Activated CD8-positive, alpha-beta memory T cell treated with anti-CD3 and anti-CD28 coated beads, Interleukin-2, amount 10 ng/mL, durations not matched to agents 7 days and 5 days (primary cell): Measurements from ENCODE around the gene CXXC5. TPM values are rescaled to one million over a fixed set of nuclear protein-coding genes. Genes with fewer than 3 reads are reported as not detected.

Source experiments
- ATAC-seq: fragments of 150-1000 bp; cut with Tn5 transposase; one replicate; pipeline ENCODE4 v1.10.0; 2021; ENCODE audit warnings: moderate library complexity
- CTCF ChIA-PET: fragments of 350-600 bp; sonication (Branson Sonifier 250); formaldehyde crosslinking; loops from one replicate; lab custom pipeline; 2021; ENCODE audit warnings: antibody characterized with exemption; lab: Charles Lee
- DNase-seq: peaks from one replicate; pipeline ENCODE4 v3.0.0-alpha.2; 2020
- H3K27ac Mint-ChIP-seq: one replicate; pipeline ENCODE4 v1.8.0; 2021; ENCODE audit warnings: mild to moderate bottlenecking, mixed read lengths
- H3K27me3 Mint-ChIP-seq: one replicate; pipeline ENCODE4 v1.8.0; 2021; ENCODE audit warnings: mixed read lengths
- H3K36me3 Mint-ChIP-seq: one replicate; pipeline ENCODE4 v1.8.0; 2021; ENCODE audit warnings: mild to moderate bottlenecking, mixed read lengths
- H3K4me1 Mint-ChIP-seq: one replicate; pipeline ENCODE4 v1.8.0; 2021; ENCODE audit warnings: mixed read lengths
- H3K4me3 Mint-ChIP-seq: one replicate; pipeline ENCODE4 v1.8.0; 2021; ENCODE audit warnings: mild to moderate bottlenecking, moderate library complexity, mixed read lengths
- H3K9me3 Mint-ChIP-seq: one replicate; pipeline ENCODE4 v1.8.0; 2022; ENCODE audit warnings: low read depth, mixed read lengths
- total RNA-seq, 2 experiments: library from RNA; stranded (reverse); gene quantifications; one replicate each; pipeline ENCODE4 v1.2.3, GENCODE V29; 2021

CXXC5 gene
- total RNA-seq, 2 experiments from 2014 or later: 1.8 to 4.1 TPM

DNA sequence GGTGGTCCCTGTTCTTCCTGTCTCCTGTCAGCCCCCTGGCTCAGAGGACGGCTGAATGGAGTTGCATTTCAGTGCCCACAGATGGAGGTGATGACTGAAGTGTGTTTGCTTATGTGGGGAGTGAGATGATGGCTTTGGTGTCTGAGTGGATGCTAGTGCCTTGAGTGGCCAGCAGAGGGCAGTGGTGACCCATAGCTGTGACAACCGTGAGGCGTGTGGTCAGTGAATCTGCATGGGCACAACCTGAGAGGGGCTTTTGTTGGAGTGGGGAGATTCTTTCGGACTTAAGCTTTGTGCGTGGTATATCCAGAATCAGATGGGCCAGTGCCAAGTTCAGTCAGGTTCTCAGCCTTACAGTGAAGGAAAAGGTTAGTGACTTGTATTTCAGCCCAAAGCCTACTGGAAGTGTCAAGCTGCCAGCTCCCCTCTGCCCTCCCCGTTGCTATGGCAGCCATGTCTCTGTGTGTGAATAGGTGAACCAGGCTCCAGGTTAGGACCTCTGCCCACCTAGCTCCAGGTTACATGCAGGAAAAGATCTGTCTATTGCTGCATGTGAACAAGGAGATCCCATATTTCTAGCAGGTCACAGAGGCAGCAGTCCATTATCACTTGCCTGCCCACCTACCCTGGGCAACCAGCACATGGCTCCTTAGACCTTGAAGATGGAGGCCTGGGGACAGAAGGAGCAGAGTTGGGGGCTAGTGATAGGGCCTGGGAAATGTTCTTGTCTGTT lies 14.7 kb upstream of the CXXC5 start:
- no peak overlapping the region for H3K4me3 Mint-ChIP-seq
- CTCF ChIA-PET: interaction anchor here (0.7 to 8.5 kb wide), 34 partner anchors 9 to 338 kb away, joined by 3 to 215 read pairs (median 5); partner anchors contain the start of genes CXXC5 and UBE2D2
- H3K9me3 Mint-ChIP-seq: no peaks in the 10 kb centered on the region
- peaks cover 52% of the 10 kb centered on the region for H3K4me1 Mint-ChIP-seq
- H3K36me3 Mint-ChIP-seq: peaks cover 18% of the 10 kb centered on the region
- ATAC-seq: peak; percentile 40
- DNase-seq: peak; percentile 78
- no peaks in the 10 kb centered on the region for H3K27me3 Mint-ChIP-seq
- peak overlapping the region; percentile 29 for H3K27ac Mint-ChIP-seq

DNA sequence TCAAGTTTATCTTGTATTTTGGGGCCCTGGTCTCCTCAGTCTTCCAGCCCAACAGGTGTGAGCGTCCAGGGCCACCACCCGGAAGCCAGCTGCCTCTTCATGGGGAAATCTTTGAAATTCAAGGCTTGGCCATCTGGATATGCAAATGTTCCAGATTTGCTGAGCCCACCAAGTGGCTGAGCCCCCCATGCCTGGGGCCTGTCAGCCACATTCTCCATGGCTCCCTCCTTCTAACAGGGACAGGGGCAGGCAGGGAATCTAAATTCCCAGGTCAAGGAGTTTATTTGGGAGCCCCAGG lies 14.2 kb upstream of the CXXC5 start:
- Mint-ChIP-seq H3K27me3 (no peaks in the 10 kb centered on the region), H3K4me3 (no peak overlapping the region), H3K9me3 (no peaks in the 10 kb centered on the region), H3K27ac (no peak overlapping the region), H3K36me3 (peaks cover 15% of the 10 kb centered on the region), H3K4me1 (peaks cover 56% of the 10 kb centered on the region)
- CTCF ChIA-PET: interaction anchor here (0.7 to 8.5 kb wide), 34 partner anchors 10 to 337 kb away, joined by 3 to 215 read pairs (median 5); partner anchors contain the start of genes CXXC5 and UBE2D2
- ATAC-seq (no peak), DNase-seq (no peak)

DNA sequence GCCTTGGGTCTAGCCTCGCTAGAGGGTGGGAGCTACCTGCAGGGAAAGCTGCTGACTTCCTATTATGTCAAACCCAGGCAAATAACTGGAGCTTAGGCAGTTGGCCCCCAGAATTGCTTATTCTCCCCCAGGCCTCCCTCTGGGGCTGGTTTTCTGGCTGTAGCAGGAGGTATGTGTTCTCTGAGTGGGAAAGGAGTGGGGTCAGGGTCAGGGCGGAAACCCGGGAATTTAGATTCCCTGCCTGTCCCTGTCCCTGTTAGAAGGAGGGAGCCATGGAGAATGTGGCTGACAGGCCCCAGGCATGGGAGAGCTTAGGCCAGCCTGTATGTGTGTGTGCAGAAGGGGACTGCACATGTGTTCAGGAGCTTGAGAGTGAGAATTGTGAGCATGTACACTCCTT lies 13.6 kb upstream of the CXXC5 start:
- Mint-ChIP-seq H3K27ac (peak overlapping the region; percentile 91), H3K36me3 (peaks cover 11% of the 10 kb centered on the region), H3K9me3 (no peaks in the 10 kb centered on the region), H3K4me1 (peaks cover 58% of the 10 kb centered on the region), H3K27me3 (no peaks in the 10 kb centered on the region), H3K4me3 (no peak overlapping the region)
- DNase-seq: no peak
- CTCF ChIA-PET: interaction anchor here (0.7 to 8.5 kb wide), 27 partner anchors 7 to 227 kb away, joined by 3 to 215 read pairs (median 9); partner anchors contain the start of genes CXXC5 and UBE2D2
- no peak for ATAC-seq

DNA sequence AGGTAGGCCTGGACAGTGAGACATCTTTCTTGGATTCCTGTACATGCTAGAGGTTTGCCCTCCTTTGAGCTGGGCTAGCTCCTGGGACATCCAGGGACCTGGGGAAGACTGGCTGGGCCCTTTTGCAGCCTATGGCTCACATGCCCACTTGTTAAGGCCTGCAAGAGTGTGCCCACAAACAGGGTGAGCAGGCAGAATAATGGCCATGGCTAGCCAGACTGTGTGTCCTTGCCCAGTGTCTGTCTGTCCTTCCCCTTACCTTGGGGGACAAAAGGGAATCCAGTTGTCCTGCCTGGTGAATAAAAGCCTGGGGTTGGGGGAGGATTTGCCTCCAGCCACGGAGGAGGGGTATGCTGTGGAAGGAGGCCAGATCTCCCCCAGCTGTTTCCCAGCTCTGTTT lies 13.0 kb upstream of the CXXC5 start:
- peaks cover 58% of the 10 kb centered on the region for H3K4me1 Mint-ChIP-seq
- no peak overlapping the region for H3K4me3 Mint-ChIP-seq

DNA sequence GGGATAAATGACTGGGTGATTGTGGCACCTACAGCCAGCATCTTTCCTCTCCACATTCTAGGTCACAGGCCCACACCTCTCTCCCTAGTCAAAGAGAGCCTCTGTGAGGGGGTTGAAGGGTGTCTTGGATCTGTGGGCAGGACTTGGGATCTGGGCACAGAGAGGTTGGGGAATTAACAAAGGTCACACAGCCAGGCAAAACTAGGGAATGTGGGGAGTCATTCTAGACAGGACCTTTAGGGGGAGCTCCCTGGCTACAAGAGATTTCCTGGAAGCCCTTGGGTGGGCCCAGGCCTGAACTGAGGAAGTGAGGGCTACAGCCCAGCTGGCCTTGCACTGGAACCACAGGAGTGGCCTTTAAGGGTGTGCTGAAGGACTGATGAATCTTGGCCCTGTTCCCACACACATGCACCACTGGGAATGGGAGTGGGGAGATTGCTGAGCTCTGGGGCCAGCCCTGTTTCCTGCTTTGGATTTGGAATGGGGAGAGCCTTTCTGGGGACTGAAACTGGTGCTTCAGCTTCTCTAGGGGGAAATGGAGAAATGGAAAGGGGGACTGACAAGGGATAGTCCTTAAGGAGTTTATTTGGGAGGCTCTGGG lies 12.4 kb upstream of the CXXC5 start:
- peak overlapping the region; percentile 91 for H3K27ac Mint-ChIP-seq
- H3K36me3 Mint-ChIP-seq: peaks cover 5% of the 10 kb centered on the region
- no peaks in the 10 kb centered on the region for H3K27me3 Mint-ChIP-seq
- CTCF ChIA-PET: interaction anchor here (0.7 to 8.5 kb wide), 29 partner anchors 9 to 244 kb away, joined by 3 to 215 read pairs (median 5); partner anchors contain the start of genes CXXC5 and UBE2D2
- peaks cover 58% of the 10 kb centered on the region for H3K4me1 Mint-ChIP-seq
- peak overlapping the region; percentile 52 for H3K4me3 Mint-ChIP-seq
- DNase-seq: peak; percentile 60
- H3K9me3 Mint-ChIP-seq: no peaks in the 10 kb centered on the region
- ATAC-seq: peak; percentile 23

More for the DNA sequence above, 13.0 kb upstream of the CXXC5 start:
- Mint-ChIP-seq H3K27ac (peak overlapping the region; percentile 91), H3K9me3 (no peaks in the 10 kb centered on the region), H3K27me3 (no peaks in the 10 kb centered on the region), H3K36me3 (peaks cover 7% of the 10 kb centered on the region)
- CTCF ChIA-PET: interaction anchor here (0.7 to 8.5 kb wide), 29 partner anchors 8 to 244 kb away, joined by 3 to 215 read pairs (median 6); partner anchors contain the start of genes CXXC5 and UBE2D2
- DNase-seq (no peak), ATAC-seq (no peak)

DNA sequence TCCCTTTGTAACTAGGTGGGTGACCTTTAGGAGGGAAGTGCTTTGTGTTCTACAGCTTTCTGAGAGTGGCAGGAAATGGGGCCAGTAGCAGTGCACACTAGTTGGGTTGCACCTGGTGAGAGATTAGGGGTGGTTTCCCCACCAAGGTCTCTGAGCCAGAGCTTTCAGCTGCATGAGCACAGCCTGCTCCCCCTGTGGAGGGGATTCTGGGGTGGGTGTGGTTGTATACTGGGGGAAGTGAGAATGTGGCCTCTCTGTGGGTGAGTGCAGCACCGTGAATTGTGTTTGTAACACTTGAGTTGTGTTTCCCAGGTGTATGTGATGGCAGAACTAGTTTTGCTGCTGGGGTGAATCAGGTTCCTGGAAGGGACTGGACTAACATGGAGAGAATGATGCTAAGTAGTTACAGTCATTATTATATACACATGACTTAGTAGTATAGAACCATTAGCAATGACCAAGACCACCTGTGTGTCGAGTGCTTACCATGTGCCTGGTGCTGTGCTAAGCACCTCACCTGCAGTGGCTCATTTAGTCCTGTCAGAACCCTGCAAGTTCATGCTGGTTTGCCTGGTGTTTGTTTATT lies 11.8 kb upstream of the CXXC5 start:
- peak overlapping the region; percentile 91 for H3K27ac Mint-ChIP-seq
- H3K4me1 Mint-ChIP-seq: peaks cover 58% of the 10 kb centered on the region
- CTCF ChIA-PET: interaction anchor here (0.6 to 8.5 kb wide), 27 partner anchors 9 to 228 kb away, joined by 3 to 215 read pairs (median 6); partner anchors contain the start of genes CXXC5 and UBE2D2
- no peaks in the 10 kb centered on the region for H3K9me3 Mint-ChIP-seq
- peak overlapping the region; percentile 52 for H3K4me3 Mint-ChIP-seq
- ATAC-seq: peak; percentile 67
- H3K36me3 Mint-ChIP-seq: peaks cover 5% of the 10 kb centered on the region
- peak; percentile 88 for DNase-seq
- H3K27me3 Mint-ChIP-seq: no peaks in the 10 kb centered on the region

DNA sequence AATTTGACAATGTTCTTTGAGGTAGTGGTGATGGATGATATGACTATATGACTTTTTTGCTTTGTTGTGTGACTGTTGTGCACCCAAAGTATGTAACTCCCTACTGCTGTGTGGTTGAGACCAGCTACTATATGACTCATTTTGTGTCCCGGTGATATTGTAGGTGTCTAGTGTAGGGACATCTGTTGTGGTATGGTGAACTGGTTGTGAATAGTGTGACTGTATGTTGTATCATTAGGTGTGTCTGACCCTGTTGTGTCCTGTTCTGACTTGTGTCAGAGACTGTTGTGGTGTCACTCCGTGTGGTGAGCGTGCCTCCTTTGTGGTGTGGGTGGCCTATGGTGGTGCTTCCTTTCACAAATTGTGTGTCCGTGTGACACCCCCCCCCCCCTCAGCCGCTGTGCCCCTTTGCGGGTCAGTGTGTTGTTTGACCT lies 11.2 kb upstream of the CXXC5 start:
- peak overlapping the region; percentile 52 for H3K4me3 Mint-ChIP-seq
- H3K36me3 Mint-ChIP-seq: peaks cover 5% of the 10 kb centered on the region
- no peaks in the 10 kb centered on the region for H3K9me3 Mint-ChIP-seq
- peak; percentile 71 for ATAC-seq
- peak; percentile 81 for DNase-seq
- H3K4me1 Mint-ChIP-seq: peaks cover 54% of the 10 kb centered on the region
- CTCF ChIA-PET: interaction anchor here (1.0 to 8.5 kb wide), 12 partner anchors 10 to 227 kb away, joined by 3 to 215 read pairs (median 14); partner anchors contain the start of genes CXXC5 and UBE2D2
- H3K27me3 Mint-ChIP-seq: no peaks in the 10 kb centered on the region
- peak overlapping the region; percentile 91 for H3K27ac Mint-ChIP-seq

DNA sequence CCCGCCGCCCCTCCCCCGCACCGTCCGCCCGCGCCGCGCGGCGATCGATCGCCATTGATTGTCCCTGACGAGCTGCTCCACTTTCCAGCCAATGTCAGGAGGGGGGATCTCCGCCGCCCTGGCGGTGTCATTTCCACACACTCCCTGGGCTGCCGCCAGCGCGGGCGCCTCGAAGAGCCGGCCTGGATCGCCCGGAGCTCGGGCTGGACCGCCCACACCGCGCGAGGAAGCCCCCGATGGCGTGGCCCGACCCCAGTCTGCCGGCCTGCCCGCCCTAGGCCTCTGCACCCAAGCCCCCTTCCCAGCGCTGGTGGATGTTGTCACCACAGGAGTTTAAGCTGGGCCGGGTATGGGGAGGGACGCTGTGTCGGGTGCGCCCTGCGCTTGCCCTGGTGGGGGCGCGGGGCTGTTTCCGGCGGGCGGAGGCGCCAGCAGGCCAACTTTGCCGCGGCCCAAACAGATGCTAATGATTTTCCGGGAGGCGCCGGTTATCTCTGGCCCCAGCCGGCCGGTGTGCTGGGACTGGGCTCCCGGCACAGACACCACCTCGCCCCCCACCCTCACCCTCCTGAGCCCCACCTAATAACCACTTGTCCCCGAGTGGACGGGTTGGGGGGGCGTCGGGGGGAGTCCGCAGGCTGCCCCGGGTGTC lies 10.6 kb upstream of the CXXC5 start:
- no peak overlapping the region for H3K27ac Mint-ChIP-seq

DNA sequence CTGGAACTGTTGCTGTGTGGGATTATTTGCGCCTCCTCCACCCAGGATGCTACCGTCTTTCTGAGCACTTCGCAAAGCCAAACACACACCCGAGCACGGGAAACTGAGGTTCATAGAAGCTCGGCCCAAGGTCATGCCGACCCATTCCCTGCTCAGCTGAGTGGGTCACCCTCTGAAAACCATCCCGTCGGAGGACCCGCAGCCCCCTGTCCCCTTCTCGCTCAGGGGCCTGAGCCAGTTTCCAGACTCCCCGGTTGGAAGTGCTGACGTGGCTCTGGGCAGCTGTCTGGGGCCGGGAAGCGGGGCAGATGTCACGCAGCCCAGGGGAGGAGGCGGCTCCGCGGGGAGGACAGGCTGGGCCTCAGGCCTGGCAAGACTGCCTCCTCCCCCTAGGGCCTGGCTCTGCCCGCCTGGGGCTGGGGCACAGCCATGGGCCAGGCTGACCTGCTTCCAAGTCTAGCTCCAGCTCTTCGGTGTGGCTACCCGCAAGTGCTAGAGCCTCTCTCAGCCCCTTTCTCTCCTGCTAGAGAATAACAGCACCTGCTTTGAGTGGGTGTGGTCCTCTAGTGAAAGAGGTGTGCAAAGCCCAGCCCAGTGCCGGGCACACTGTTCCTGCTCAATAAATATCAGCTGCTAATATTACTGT lies 9.9 kb upstream of the CXXC5 start:
- Mint-ChIP-seq H3K4me3 (no peak overlapping the region), H3K4me1 (peaks cover 47% of the 10 kb centered on the region), H3K27me3 (no peaks in the 10 kb centered on the region), H3K36me3 (peaks cover 5% of the 10 kb centered on the region), H3K27ac (no peak overlapping the region), H3K9me3 (no peaks in the 10 kb centered on the region)
- CTCF ChIA-PET: interaction anchor here (0.6 to 8.5 kb wide), 8 partner anchors 9 to 137 kb away, joined by 3 to 215 read pairs (median 3); partner anchors contain the start of gene CXXC5
- no peak for DNase-seq
- no peak for ATAC-seq

More for the DNA sequence above, 10.6 kb upstream of the CXXC5 start:
- Mint-ChIP-seq H3K36me3 (peaks cover 5% of the 10 kb centered on the region), H3K27me3 (no peaks in the 10 kb centered on the region), H3K4me3 (no peak overlapping the region), H3K4me1 (peaks cover 51% of the 10 kb centered on the region), H3K9me3 (no peaks in the 10 kb centered on the region)
- DNase-seq (no peak), ATAC-seq (peak; percentile 9)
- CTCF ChIA-PET: interaction anchor here (0.6 to 8.5 kb wide), 10 partner anchors 9 to 138 kb away, joined by 3 to 215 read pairs (median 20); partner anchors contain the start of gene CXXC5

DNA sequence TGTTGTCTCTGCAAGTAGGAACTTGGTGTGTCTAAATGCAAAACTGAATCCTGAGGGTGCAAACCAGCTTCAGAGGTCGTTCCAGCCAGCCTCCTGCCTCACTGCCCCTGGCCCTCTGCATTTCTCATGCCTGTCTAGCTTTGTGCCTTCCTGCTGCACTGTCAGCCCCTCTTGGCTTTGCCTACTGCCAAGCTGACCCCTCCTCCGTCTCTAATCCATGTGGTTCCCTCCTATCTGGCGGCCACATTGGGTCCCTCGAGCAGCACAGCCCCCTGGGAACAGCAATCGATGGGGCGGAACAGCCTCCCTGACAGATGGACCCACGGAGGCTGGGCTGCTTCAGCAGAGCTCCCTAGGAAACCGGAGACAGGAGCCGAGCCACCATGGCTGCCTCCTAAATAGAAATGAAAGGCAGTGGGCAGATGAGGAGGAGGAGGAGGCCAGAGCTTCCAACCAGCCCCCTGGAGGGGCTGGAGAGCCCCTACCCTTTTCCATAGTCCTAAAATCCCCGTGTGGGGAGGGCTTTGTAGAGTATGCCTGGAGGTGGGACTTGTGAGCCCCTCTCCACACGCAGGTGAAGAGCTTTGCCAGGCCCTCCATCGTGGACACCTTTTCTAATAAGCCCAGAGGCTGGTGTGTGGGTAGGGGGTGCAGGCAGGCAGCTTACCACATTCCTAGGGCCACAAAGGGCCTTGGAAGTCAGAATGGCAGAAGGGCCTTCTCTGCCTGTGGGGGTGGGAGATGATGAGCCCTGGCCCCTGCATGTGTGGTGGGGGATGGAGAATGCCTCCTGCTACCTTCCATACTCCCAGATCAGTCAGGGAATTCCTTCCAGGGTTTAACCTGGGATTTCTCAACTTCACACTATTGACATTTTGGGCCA lies 9.2 kb upstream of the CXXC5 start:
- no peak for DNase-seq
- Mint-ChIP-seq H3K4me3 (no peak overlapping the region), H3K9me3 (no peaks in the 10 kb centered on the region), H3K36me3 (peaks cover 5% of the 10 kb centered on the region), H3K27me3 (no peaks in the 10 kb centered on the region), H3K27ac (no peak overlapping the region), H3K4me1 (peaks cover 44% of the 10 kb centered on the region)
- ATAC-seq: no peak
- CTCF ChIA-PET: interaction anchor here (0.8 to 8.5 kb wide), 4 partner anchors 8 to 136 kb away, joined by 3 to 215 read pairs (median 56); partner anchors contain the start of gene CXXC5

DNA sequence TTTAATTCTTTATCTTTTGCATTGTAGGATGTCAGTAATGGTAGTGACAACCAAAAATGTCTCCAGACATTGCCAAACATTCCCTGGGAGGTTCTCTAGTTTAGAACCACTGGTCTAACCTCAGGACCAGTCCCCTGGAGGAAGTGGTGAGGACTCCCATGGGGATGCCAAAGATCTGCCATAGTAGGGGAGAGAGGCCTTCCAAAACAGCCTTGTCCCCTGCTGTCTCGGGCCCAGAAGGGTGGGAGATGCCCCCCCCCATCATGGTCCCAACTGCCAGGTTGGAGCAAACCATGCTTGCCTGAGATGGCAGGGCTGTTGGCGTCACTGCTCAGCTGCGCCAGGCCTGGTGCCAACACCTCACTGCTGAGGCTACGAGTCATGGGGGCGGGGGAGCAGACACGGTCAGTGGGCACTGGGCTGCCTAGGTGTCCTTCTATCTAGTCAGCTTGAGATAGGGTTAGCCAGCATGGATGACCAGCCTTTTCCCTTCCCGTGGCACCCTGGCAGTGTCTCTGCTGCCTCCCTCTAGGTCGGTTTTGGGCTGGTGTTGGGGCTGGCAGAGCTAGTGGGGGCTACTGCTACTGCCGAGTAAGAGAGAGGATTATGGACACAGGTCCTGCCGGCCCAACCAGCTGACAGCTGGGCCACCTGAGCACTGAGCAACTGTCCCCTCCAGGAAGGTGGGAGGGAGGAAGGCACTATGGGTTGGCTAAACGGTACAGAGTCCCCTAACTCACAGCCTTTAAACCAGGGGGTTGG lies 8.3 kb upstream of the CXXC5 start:
- CTCF ChIA-PET: interaction anchor here (8.5 kb wide), 1 partner anchor 7 kb away, joined by 109 read pairs; the partner anchor contains the start of gene CXXC5
- Mint-ChIP-seq H3K4me1 (peaks cover 47% of the 10 kb centered on the region), H3K27ac (no peak overlapping the region), H3K36me3 (peaks cover 5% of the 10 kb centered on the region), H3K4me3 (no peak overlapping the region), H3K9me3 (no peaks in the 10 kb centered on the region), H3K27me3 (no peaks in the 10 kb centered on the region)
- DNase-seq: no peak
- no peak for ATAC-seq
